ENCODE results near the gene PIMREG.

Gene PIMREG

DNA sequence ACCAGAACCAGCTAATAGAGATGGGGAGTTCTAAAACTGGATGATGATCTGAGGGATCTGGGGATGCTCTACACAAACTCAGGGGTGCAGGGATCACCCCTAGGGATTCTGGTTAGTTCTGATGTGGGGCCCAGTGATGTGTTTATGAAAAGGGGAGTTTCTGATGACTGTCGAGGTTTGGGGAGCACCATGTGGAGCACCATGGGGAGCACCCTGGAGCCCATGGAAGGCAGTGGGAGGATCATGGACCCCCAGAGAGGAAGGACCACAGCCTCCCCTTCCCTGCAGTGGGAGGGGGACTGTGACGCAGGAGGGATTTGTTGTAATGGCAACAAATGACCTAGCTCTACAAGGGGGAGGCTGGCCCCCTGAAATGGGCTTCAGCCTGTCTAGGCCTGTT, 18.4 kb downstream of the PIMREG start:
- no peak for DNase-seq

- no peak for DNase-seq
Observed at GRCh38 chr17:6463616-6464445, 19.6 kb downstream of the PIMREG start.

DNA sequence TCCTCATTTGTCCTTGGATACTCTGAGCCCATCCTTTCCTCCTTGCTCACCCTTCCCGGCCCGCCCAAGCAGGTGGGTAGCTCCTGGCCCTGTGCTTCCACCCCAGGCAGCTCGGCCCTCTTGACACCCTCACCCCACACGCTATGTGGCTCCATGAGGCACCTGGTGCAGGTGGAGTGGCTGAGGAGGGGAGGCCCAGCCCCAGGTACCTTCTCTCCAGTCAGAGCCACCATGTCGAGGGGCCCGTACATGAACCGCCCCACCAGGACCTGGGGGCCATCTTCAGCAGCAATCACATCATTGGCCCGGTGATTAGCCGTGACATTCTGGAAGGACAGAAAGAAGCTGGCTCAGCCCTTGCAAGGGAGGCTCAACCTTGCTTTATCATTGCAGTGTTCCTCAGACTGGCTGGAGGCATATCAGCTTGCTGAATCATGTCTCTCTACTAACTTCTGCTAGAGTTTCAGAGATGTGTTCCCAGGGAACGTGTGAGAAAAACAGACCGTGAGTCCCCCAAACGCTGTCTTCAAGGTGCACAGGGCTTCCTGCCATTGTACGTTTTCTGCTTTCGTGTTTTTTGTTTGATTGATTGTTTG, 20.3 kb downstream of the PIMREG start:
- DNase-seq, result no peak

DNA sequence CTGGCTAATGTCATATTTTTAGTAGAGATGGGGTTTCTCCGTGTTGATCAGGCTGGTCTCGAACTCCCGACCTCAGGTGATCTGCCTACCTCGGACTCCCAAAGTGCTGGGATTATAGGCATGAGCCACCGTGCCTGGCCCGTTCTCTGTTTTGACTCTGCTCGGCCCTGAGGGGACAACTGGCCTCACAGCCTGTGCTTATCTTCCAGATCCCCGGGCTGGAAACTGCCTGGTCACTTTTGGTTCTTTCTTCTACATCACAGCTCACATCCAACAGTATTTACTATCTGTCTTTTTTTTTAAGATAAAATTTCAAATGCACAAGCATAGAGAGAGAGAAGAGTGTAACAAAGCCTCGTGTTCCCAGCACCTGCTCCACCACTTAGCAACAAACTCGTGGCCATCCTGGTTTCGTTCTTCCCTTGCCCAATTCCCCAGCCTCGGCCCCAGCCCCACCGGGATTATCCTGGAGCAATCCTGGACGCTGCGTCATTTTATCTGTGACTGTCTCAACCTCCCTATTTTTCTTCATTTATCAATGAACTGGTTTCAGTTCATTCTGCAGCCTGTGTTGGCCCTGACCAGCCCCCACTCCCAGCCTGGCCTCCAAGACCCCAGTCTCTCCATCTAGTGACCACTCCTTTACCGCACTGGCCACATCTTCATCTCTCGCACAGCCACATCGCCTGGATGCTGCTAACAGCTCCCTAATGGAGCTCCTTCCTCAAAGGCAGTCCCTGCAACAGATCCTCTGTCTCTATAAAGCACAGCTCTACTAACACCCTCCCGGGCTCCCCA, 21.1 kb downstream of the PIMREG start:
- no peak for DNase-seq

DNA sequence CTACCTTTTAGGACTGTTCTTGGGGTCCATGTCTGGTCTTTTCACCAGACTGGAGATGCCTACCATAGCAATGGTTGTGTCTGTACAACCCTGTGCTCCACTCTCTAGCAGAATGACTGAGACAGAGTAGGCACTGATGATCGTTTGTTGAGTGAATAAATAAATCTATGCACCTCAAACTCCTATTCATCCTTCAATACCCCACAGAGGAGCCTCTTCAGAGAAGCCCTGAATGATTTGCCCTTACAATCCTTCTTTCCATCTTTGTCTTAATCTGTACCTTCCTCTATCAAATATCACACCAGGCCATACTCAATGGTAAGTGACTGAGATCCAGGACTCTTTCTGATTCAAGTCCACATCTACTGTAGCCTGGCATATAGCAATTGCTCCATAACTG, 23.3 kb downstream of the PIMREG start:
- no peak for DNase-seq

DNA sequence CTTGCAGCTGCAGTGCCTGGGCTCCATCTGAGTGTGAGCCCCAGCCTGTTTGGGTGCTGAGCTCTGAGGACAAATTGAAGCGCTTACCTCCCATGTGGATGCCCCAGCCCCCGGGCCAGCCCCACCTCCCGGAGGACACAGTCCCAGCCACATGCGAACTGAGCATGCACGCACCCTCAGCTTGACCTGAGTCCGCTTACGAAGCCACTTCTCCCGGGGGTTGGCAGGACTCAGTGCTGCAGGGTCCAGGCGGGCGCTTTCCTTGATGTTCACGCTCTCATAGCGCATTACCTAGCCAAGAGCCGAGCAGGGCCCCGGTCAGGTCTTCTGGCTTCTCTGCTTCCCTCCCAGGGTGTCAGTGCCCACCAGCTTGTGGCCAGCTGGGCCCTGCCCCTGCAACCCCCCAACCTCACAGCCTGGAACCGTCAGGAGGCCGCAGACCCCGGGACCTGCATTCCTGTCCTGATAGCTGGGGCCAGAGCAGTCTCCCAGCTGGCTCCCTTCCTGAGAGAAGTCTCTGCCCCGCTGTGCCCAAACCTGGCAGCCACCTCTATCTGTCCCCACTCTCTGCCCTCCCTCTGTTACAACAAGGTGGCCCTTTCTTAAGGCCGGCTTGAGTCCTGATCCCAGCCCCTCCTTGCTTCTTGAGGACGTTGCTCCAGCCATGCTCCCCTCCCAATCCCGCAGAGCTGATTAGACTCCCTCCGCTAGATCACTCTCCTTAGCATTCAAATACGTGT, 24.0 kb downstream of the PIMREG start:
- no peak for DNase-seq

GRCh38 chr17:6470146-6470718, 26.0 kb downstream of the PIMREG start:
- DNase-seq, result no peak

DNA sequence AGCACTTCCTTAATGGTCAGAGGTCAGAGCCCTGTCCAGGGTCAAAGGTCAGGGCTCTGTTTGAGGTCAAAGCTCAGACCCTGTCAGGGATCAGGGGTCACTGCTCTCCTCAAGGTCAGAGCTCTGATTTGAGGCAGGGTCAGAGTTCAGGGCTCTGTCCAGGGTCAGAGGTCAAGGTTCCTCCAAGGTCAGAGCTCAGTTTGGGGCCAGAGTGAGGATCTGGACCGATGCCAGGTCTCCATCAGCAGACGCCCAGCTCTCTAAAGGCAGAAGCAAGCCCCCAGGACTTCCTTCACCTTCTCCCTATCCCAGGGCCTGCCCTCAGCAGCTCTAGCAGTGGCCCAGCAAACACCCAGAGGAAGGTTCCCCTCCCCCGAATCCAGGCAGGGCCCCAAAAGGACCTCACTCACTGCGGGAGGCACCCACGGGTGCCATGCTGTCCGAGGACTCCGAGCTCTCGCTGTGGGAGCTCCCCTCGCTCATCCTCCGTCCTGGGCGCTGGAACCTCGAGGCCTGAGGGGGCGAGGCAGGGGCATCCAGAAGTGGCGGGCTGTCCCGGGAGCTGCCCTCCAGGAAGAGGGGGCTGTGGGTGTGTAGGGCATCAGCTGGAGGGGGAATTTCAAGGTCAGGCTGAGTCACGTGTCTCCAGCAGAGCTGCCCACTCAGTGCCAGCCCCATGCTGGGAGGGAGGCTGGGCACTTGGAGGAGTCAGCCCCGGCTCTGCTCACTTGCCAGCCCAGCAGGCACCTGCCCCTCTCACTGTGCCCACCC, 26.7 kb downstream of the PIMREG start:
- no peak for DNase-seq

DNA sequence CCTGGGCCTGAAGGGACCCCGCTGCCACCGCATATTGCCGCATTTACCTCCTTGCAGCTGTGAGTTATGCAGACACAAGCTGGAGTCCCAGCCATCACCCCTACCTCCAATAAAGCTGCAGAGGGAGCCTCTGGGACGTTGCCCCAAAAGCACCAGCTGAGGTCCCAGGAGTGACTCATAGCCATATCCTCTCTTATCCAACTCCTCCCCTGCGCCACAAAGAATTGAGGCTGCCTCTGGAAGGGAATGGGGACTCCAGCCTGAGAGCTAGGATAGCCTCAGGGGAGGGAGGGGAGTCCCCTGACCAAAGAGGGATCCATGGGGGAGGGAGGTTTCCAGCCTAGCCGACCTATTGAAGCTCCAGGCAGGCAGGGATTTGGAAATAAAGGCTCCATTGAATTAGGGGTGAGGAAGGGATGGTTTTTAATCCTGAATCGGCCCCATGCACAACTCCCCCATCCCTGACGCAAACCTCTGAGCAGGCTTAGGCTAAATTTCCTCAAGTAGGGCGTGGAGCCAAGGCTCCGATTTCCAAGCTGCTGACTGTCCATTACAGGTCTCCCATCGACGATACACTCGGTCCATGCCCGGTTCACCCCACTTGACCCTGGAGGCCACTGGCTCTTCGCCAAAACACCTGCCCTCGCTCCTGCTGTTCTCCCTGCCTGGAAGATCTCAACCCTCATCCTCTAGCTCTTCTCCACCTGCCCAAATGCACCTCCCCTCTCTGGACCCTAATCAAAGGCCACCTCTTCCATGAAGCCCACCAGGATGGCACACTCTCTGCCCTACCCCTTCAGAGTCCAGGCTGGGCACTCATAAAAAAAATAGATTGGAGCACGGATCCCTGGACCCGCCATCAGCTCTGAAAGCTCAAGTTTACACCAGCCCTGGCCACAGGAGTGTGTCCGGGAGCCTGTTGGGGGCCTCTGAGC, 27.5 kb downstream of the PIMREG start:
- DNase-seq, result no peak

DNA sequence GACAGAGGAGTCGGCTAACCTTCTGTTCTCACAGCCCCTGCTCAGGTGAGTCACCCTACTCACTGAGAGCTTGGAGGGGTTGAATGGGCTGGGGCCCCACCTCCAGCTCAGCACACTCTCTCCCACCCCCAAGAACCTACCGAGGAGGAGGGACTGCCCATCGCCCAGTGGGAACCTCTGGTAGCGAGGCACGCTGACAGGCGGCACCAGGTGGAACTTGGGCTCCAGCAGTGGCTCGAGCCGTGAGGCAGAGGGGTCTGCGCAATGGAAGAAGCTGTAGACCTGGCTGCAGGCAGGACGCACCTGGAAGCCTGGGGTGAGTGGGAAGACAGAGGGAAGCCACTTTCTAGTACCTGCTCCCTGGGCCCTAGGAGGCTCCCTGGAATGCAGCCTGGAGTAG, 28.3 kb downstream of the PIMREG start:
- DNase-seq, result no peak

DNA sequence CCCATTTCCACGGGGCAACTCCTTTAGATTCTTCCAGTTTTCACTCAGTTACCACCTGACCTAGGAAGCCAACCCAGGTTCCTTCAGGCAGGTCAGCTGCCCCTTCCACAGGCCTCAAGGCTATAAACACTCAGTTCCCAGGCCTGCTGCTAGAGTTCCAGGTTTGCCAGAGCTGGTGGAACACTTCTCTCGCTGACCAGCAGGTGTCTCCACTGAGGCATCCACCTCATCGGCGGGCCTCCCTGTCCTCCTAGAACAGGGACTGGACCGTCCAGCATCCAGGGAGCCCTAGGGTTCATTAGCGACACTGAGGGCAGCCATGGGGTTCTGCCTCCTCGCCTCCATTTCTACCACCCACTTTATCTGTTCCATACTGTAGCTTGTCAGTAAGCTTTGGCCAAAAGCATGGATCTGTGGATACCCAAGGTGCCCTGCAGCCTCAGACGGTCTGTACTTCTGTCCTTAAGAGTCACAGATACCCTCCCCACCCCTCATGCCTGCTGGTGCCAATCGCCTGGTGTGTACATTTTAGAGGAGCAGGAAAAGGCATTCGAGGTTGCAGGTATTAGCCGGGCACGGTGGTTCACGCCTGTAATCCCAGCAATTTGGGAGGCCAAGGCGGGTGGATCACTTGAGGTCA, 29.0 kb downstream of the PIMREG start:
- peak; percentile 65 for DNase-seq

DNA sequence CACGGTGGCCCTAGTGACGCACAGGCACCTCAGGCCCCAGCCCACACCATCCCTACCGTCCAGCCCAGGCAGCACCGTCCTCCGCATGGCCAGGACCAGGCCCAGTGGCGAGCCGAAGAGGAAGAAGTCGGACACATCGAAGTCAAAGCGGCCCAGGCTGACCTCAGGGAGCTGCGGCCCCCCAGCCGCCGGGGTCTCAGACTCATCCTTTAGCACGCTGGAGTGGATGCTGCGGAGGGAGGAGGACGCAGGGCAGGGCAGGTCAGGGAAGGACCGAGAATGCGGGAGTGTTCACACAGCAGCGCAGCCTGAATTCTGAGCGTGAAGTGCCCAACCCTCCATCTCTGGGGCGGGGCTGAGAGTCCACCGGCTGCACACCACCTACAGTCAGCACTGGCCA, 30.1 kb downstream of the PIMREG start:
- no peak for DNase-seq

GRCh38 chr17:6474906-6475305, 30.7 kb downstream of the PIMREG start:
- DNase-seq, result no peak

- DNase-seq, result no peak
Observed at GRCh38 chr17:6475411-6475810, 31.2 kb downstream of the PIMREG start.

DNA sequence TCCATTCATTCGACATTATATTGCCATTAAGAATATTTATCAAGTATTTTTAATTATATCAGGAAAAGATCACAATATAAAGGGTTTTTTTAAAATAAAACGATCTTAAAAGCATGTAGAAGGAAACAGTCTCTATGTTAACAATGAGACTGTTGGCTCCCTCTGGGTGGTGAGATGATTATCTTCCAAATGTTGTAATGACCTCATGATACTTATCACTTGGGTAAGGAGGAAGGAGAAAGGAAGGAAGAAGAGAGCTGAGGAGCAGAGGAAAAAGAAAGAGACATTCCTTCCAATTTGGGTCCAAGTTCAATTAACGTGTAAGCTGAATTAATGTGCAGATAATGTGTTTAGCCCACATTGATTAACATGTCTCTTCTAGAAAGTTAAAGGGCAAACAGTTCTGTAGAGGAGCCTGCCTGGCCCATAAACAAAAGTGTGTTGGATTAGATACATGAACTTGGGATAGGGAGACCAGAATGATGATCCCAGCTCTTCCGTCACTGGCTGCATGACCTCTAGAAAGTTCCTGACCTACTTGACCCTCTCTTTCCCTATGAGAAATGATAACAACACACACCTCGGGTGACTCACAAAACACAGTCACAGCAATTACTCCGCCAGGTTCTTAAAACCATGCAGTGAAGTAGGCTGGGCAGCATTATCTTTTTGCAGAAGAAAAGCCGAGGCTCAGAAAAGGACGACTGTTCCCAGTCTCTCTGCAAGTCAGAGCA, 32.0 kb downstream of the PIMREG start:
- no peak for DNase-seq

- no peak for DNase-seq
Observed at GRCh38 chr17:6476810-6477179, 32.5 kb downstream of the PIMREG start.

GRCh38 chr17:6477831-6478383, 33.7 kb downstream of the PIMREG start:
- DNase-seq, result no peak

GRCh38 chr17:6478486-6478885, 34.2 kb downstream of the PIMREG start:
- no peak for DNase-seq

DNA sequence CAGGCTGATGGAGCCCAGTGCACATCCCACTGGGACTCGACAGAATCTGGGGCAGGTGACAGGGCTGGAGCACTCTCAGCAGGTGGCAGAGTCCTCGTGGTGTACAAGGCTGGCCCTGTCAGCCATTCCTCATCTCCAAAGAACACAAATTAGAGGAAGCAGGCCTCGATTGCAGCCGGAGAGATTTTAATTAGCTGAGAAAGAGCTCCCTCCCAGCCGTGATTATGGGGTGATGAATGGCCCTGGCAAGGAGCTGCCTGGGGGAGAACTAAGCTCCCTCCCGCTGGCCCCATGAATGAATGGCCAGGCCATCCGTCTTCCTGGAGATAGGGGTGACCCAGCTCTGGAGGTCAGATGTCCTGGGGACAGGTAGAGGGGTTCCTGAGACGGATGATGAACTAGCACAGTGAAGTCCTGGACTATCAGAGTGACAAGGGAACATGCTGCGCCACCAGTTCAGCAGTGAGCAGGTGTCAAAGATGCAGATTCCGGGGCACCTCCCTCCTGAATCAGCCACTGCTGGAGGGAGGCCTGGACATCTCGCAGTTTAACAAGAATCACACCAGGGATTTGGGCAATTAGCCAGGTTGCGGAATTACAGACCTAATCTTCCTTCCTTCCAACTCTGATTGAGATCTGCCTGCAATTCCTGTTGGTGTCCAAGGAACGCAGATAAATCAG, 35.5 kb downstream of the PIMREG start:
- no peak for DNase-seq

All from RPMI8226 (cell line).